Heart left ventricle (tissue), 16 donors: ENCODE data around the gene HHIPL1. TPM values are rescaled to one million over a fixed set of nuclear protein-coding genes. Genes with fewer than 3 reads are reported as not detected.

Source experiments
- ATAC-seq, 4 donors: fragments of 200-7000 bp; cut with Tn5 transposase; one replicate each; pipeline ENCODE4 v1.9.1; 2020 to 2022; ENCODE audit warnings: moderate library complexity in 4 of 4, mild to moderate bottlenecking in 3 of 4, moderate number of reproducible peaks in 1 of 4
- DNase-seq, 5 donors: peaks; one replicate each; pipeline ENCODE4 v3.0.0-alpha.2; 2020
- H3K27ac ChIP-seq, 12 donors: fragments of 200-600 bp; sonication (generic) in 4 of 12; one replicate each; pipeline versions ENCODE4 v1.5.0 to v1.8.0; 2016 to 2022; ENCODE audit warnings: mild to moderate bottlenecking in 2 of 12
- H3K27me3 ChIP-seq, 9 donors: fragments of 200-600 bp; sonication (generic) in 2 of 9; one replicate each; pipeline versions ENCODE4 v1.5.1 to v1.8.0; 2016 to 2022; ENCODE audit warnings: mild to moderate bottlenecking in 3 of 9
- H3K36me3 ChIP-seq, 9 donors: fragments of 200-600 bp; sonication (generic) in 2 of 9; one replicate each; pipeline versions ENCODE4 v1.5.0 to v1.8.0; 2018 to 2022; ENCODE audit warnings: mild to moderate bottlenecking in 2 of 9
- H3K4me1 ChIP-seq, 12 donors: fragments of 200-600 bp; sonication (generic) in 4 of 12; one replicate each; pipeline versions ENCODE4 v1.5.0 to v1.8.0; 2016 to 2022; ENCODE audit warnings: mild to moderate bottlenecking in 3 of 12
- H3K4me3 ChIP-seq, 12 donors: fragments of 200-600 bp; sonication (generic) in 4 of 12; one replicate each; pipeline versions ENCODE4 v1.5.0 to v1.8.0; 2017 to 2022; ENCODE audit warnings: mild to moderate bottlenecking in 9 of 12, moderate library complexity in 4 of 12
- H3K9me3 ChIP-seq, 12 donors: fragments of 200-600 bp; sonication (generic) in 4 of 12; one replicate each; pipeline versions ENCODE4 v1.5.0 to v1.8.0; 2016 to 2022; ENCODE audit warnings: mild to moderate bottlenecking in 1 of 12
- CTCF ChIP-seq, 12 donors: fragments of 200-600 bp; sonication (generic) in 4 of 12; IDR thresholded peaks; one replicate each; pipeline versions ENCODE4 v1.5.0 to v1.8.0; 2018 to 2022; ENCODE audit warnings: antibody characterized with exemption in 12 of 12, mild to moderate bottlenecking in 5 of 12
- POLR2A ChIP-seq, 2 donors: fragments of 450-650 bp; IDR thresholded peaks; one replicate each; pipeline ENCODE4 v1.6.1; 2017; ENCODE audit warnings: antibody characterized with exemption in 2 of 2, mild to moderate bottlenecking in 2 of 2, moderate library complexity in 2 of 2
- WGBS, 4 donors: extraction: QIAGEN DNeasy Blood & Tissue Kit in 2 of 4; methylation state at CpG; one replicate each; pipeline versions ENCODE4 v1.1.5 to v1.1.7; 2013 to 2018; 5-methylcytosine and 5-hydroxymethylcytosine counted together
- intact Hi-C, 10 donors: fragments of 100-400 bp; cut with DNase I; formaldehyde crosslinking; loops; one replicate each; pipeline versions ENCODE4 v1.11.1 to v1.14.2; 2022
- polyA plus RNA-seq, 2 donors: library from polyadenylated mRNA; stranded (reverse); fragments of 200-250 nt; gene quantifications; one replicate each; pipeline ENCODE4 v1.2.3, GENCODE V29; 2013
- total RNA-seq, 9 donors: library from RNA; depleted of rRNA in 2 of 9; stranded (reverse); fragments of >200 nt in 2 of 9; fragmentation: NEBNext Ultra II Directional in 3 of 9; extraction: Animal tissue kit (Norgen Biotek cat#: 25700) in 3 of 9; gene quantifications; one replicate each; pipeline versions ENCODE4 v1.1.0 to v1.2.4, GENCODE V29; 2016 to 2023
- donor health status: ischemic (EF 13 %, LVEDD 7.1; RV severe dilation, severe dysfunction).
- donor health status: healthy with polysubstance abuse.
- donor health status: DM: no; HTN: yes; CAD: no.
- donor health status: DM: no; HTN: no; CAD: no.
- donor health status: ischemic (EF 25% LVEDD 6.9; RV normal size, moderate dysfunction).
- donor health status: ischemic (EF 25% LVEDD 5.7; RV mildly dilated, moderate dysfunction).
- donor health status: healthy.
- donor health status: DM: yes; HTN: yes; CAD: no.
- donor health status: ischemic (EF 35%, LVEDD 5.7; RV mildly dilated, moderate dysfunction).
- donor health status: nonischemic (EF 11% LVEDD 7.7; RV severe dilation, severe dysfunction).
- donor health status: DM: yes; HTN: yes; CAD: no.
- donor health status: PGD.
- donor health status: ischemic (EF 29% LVEDD 5.4; RV normal size, mild dysfunction).
- donor health status: nonischemic (EF 23%, LVEDD 6.1; RV moderate dilation, normal function).

Gene HHIPL1
- total and polyA plus RNA-seq, 11 donors = 0.34 to 3.1 (median 1.1) TPM

DNA sequence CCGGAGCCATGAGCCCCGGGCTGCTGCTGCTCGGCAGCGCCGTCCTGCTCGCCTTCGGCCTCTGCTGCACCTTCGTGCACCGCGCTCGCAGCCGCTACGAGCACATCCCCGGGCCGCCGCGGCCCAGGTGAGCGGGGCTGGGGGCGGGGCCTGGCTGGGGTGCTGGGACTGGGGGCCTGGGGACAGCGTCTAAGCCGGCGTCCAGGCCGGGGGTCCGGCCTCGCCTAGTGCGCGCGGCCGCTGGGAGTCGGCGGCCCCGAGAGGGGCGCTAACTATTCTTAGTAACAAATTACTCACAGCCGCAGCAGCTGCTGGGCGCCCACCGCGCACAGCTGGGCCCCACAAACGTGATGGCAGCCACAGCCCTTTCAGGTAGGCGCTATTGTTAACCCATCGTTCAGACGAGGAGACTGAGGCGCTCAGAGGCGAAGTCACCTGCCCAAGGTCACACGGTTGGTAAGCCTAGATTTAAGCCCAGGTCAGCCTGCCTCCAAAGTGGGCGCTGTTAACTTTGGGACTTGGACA is 39.5 kb downstream of the HHIPL1 start:
- no peak for DNase-seq
- no peaks in the 10 kb centered on the region for H3K36me3 ChIP-seq
- H3K4me3 ChIP-seq = peak overlapping the region; percentile 56 to 96 (median 75)
- H3K4me1 ChIP-seq = peaks cover 0 to 24% (median 13%) of the 10 kb centered on the region in 12 donors
- intact Hi-C loops = loop anchor here in 5 of 10 donors (2.0 to 5.0 kb wide), 3 partner anchors 43 to 203 kb away; partner anchors contain the start of gene EML1 (in 1 of the 5)
- H3K27ac ChIP-seq = peak overlapping the region in 9 of 12 donors; percentile 67 to 80 (median 74)
- TF ChIP-seq POLR2A (IDR thresholded peaks at IDR 0.05) (no peak), CTCF (IDR thresholded peaks at IDR 0.05) (no peak)
- 5 to 60% (median 7%) methylated on average over 1 to 45 of the region's 45 CpGs for WGBS, 4 donors
- no peak for ATAC-seq
- H3K9me3 ChIP-seq = no peaks in the 10 kb centered on the region
- H3K27me3 ChIP-seq = peaks cover 0 to 8% (median 0%) of the 10 kb centered on the region in 9 donors

- DNase-seq = peak in 1 of 5 donors; percentile 16
- intact Hi-C loops = loop anchor here in 1 of 10 donors (2.0 kb wide), 1 partner anchor 108 kb away; the partner anchor contains the start of gene EML1
- no peak for TF ChIP-seq CTCF (IDR thresholded peaks at IDR 0.05)
- no peak for TF ChIP-seq POLR2A (IDR thresholded peaks at IDR 0.05)
- Histone ChIP-seq H3K27me3 (peaks cover 0 to 8% (median 0%) of the 10 kb centered on the region in 9 donors), H3K36me3 (no peaks in the 10 kb centered on the region), H3K9me3 (no peaks in the 10 kb centered on the region), H3K4me3 (no peak overlapping the region), H3K27ac (no peak overlapping the region), H3K4me1 (peaks cover 0 to 24% (median 13%) of the 10 kb centered on the region in 12 donors)
- ATAC-seq = no peak
- 52 to 66% (median 59%) methylated on average over 10 to 11 of the region's 11 CpGs for WGBS, 4 donors
Observed at GRCh38 chr14:99685151-99685591, 40.2 kb downstream of the HHIPL1 start.

DNA sequence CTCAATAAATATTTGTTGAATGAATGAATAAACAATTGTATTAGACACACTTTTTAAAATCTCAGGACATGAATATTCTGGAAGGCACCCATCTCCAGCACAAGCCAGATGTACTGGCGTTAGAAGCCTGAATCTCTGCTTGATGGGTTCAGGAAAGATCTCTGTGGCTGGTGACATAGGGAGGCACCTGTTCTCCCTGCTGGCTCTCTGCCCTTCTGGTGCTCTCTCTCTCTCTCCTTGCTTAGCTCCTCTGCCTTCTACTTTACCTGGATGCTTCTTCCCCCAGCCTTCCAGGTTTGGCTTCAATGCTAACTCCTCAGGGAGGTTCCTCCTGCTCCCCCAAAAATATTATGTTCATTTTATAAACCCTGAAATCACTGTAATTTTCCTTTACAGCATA is 40.7 kb downstream of the HHIPL1 start:
- intact Hi-C loops = loop anchor here in 1 of 10 donors (2.0 kb wide), 1 partner anchor 107 kb away; the partner anchor contains the start of gene EML1
- H3K27ac ChIP-seq = no peak overlapping the region
- no peak overlapping the region for H3K4me3 ChIP-seq
- H3K9me3 ChIP-seq = no peaks in the 10 kb centered on the region
- ATAC-seq = no peak
- DNase-seq = no peak
- H3K4me1 ChIP-seq = peaks cover 0 to 24% (median 13%) of the 10 kb centered on the region in 12 donors
- 47 to 75% (median 57%) methylated on average over 1 of the region's 1 CpG for WGBS, 4 donors
- peaks cover 0 to 8% (median 0%) of the 10 kb centered on the region in 9 donors for H3K27me3 ChIP-seq
- TF ChIP-seq CTCF (IDR thresholded peaks at IDR 0.05) = no peak
- no peak for TF ChIP-seq POLR2A (IDR thresholded peaks at IDR 0.05)
- H3K36me3 ChIP-seq = no peaks in the 10 kb centered on the region

GRCh38 chr14:99686557-99687283 is 41.8 kb downstream of the HHIPL1 start:
- H3K27me3 ChIP-seq = peaks cover 0 to 8% (median 0%) of the 10 kb centered on the region in 9 donors
- ATAC-seq = no peak

More at GRCh38 chr14:99686557-99687283, 41.8 kb downstream of the HHIPL1 start:
- Histone ChIP-seq H3K9me3 (no peaks in the 10 kb centered on the region), H3K4me3 (no peak overlapping the region), H3K27ac (no peak overlapping the region), H3K36me3 (no peaks in the 10 kb centered on the region), H3K4me1 (peaks cover 0 to 24% (median 13%) of the 10 kb centered on the region in 12 donors)
- 84 to 92% (median 89%) methylated on average over 8 of the region's 8 CpGs for WGBS, 4 donors
- peak in 1 of 5 donors; percentile 37 for DNase-seq
- TF ChIP-seq CTCF (IDR thresholded peaks at IDR 0.05) (no peak), POLR2A (IDR thresholded peaks at IDR 0.05) (no peak)
- intact Hi-C loops = no loop called here
